Suprapubic skin (tissue), 4 donors: ENCODE results near the gene GPLD1. TPM values are rescaled to one million over a fixed set of nuclear protein-coding genes. Genes with fewer than 3 reads are reported as not detected.
"Not testable (repeated sequence)": the region's sequence is repeated elsewhere in the genome, so short reads cannot be mapped to it uniquely, and the experiment has no call there.

ENCODE experiments used
- DNase-seq, 2 donors: peaks; one replicate each; pipeline ENCODE4 v3.0.0-alpha.2; 2019; ENCODE audit warnings: low spot score in 2 of 2
- H3K27ac ChIP-seq: fragments of 200-600 bp; sonication (generic); one replicate; pipeline ENCODE4 v1.5.1; 2019
- H3K27me3 ChIP-seq: fragments of 200-600 bp; sonication (generic); one replicate; pipeline ENCODE4 v1.5.1; 2019
- H3K36me3 ChIP-seq: fragments of 200-600 bp; sonication (generic); one replicate; pipeline ENCODE4 v1.5.1; 2019
- H3K4me1 ChIP-seq: fragments of 200-600 bp; sonication (generic); one replicate; pipeline ENCODE4 v1.5.1; 2019
- H3K4me3 ChIP-seq: fragments of 200-600 bp; sonication (generic); one replicate; pipeline ENCODE4 v1.5.1; 2019; ENCODE audit warnings: mild to moderate bottlenecking
- H3K9me3 ChIP-seq: fragments of 200-600 bp; sonication (generic); one replicate; pipeline ENCODE4 v1.5.1; 2019
- CTCF ChIP-seq, 2 donors: fragments of 200-600 bp in 1 of 2; fragments of 450-650 bp in 1 of 2; sonication (generic) in 1 of 2; IDR thresholded peaks; one replicate each; pipeline ENCODE4 v1.5.1; 2016 to 2019; ENCODE audit warnings: antibody characterized with exemption in 2 of 2, mild to moderate bottlenecking in 1 of 2, moderate library complexity in 1 of 2
- EP300 ChIP-seq: sonication (generic); formaldehyde crosslinking; IDR thresholded peaks from one replicate; pipeline ENCODE4 v1.6.1; 2017; ENCODE audit warnings: antibody characterized with exemption
- POLR2A ChIP-seq, 2 donors: fragments of 450-650 bp; IDR thresholded peaks; one replicate each; pipeline ENCODE4 v1.6.1; 2017; ENCODE audit warnings: antibody characterized with exemption in 2 of 2, mild to moderate bottlenecking in 2 of 2, moderate library complexity in 2 of 2
- POLR2AphosphoS5 ChIP-seq, 3 donors: sonication (generic); formaldehyde crosslinking; IDR thresholded peaks; one replicate each; pipeline ENCODE4 v1.6.1; 2017; ENCODE audit warnings: antibody characterized with exemption in 3 of 3
- WGBS: methylation state at CpG from one replicate; pipeline ENCODE4 v1.1.5; 2018; 5-methylcytosine and 5-hydroxymethylcytosine counted together
- total RNA-seq, 4 donors: library from RNA; depleted of rRNA; stranded (reverse); fragments of >200 nt; gene quantifications; one replicate each; pipeline ENCODE4 v1.1.0, GENCODE V29; 2016

The GPLD1 gene
- total RNA-seq, 4 donors from 2014 or later: 28.9 to 55.3 (median 38.1) TPM

- WGBS: 70% methylated on average over 2 of the region's 2 CpGs
- DNase-seq: no peak
- H3K4me3 ChIP-seq: no peak overlapping the region
- TF ChIP-seq EP300 (no peak), POLR2A (IDR thresholded peaks at IDR 0.05) (no peak), POLR2AphosphoS5 (IDR thresholded peaks at IDR 0.05) (no peak), CTCF (IDR thresholded peaks at IDR 0.05) (no peak)
- no peaks in the 10 kb centered on the region for H3K27me3 ChIP-seq
- H3K9me3 ChIP-seq: no peaks in the 10 kb centered on the region
- no peak overlapping the region for H3K27ac ChIP-seq
- H3K36me3 ChIP-seq: no peaks in the 10 kb centered on the region
- peaks cover 3% of the 10 kb centered on the region for H3K4me1 ChIP-seq
These were observed 97.5 kb downstream of the GPLD1 start for GRCh38 chr6:24391756-24392405.

- no peak overlapping the region for H3K27ac ChIP-seq
- no peaks in the 10 kb centered on the region for H3K36me3 ChIP-seq
- DNase-seq: no peak
- no peaks in the 10 kb centered on the region for H3K27me3 ChIP-seq
- H3K4me3 ChIP-seq: no peak overlapping the region
- H3K4me1 ChIP-seq: peaks cover 3% of the 10 kb centered on the region
- H3K9me3 ChIP-seq: no peaks in the 10 kb centered on the region
- no peak for TF ChIP-seq POLR2AphosphoS5 (IDR thresholded peaks at IDR 0.05)
- no peak for TF ChIP-seq CTCF (IDR thresholded peaks at IDR 0.05)
- no peak for TF ChIP-seq EP300
- no peak for TF ChIP-seq POLR2A (IDR thresholded peaks at IDR 0.05)
- WGBS: 45% methylated on average over 2 of the region's 2 CpGs
These were observed 98.2 kb downstream of the GPLD1 start for GRCh38 chr6:24391208-24391607.

- no peak for TF ChIP-seq CTCF (IDR thresholded peaks at IDR 0.05)
- TF ChIP-seq POLR2A (IDR thresholded peaks at IDR 0.05): no peak
- TF ChIP-seq EP300: no peak
- TF ChIP-seq POLR2AphosphoS5 (IDR thresholded peaks at IDR 0.05): no peak
- H3K36me3 ChIP-seq: no peaks in the 10 kb centered on the region
- DNase-seq: no peak
- no peaks in the 10 kb centered on the region for H3K27me3 ChIP-seq
- H3K27ac ChIP-seq: no peak overlapping the region
- no peak overlapping the region for H3K4me3 ChIP-seq
- H3K9me3 ChIP-seq: no peaks in the 10 kb centered on the region
- WGBS: 69% methylated on average over 1 of the region's 1 CpG
- H3K4me1 ChIP-seq: no peaks in the 10 kb centered on the region
These were observed 101.6 kb downstream of the GPLD1 start for GRCh38 chr6:24387818-24388217.

GRCh38 chr6:24385536-24386269, 103.7 kb downstream of the GPLD1 start:
- no peak overlapping the region for H3K4me3 ChIP-seq
- DNase-seq: no peak
- H3K36me3 ChIP-seq: no peaks in the 10 kb centered on the region
- TF ChIP-seq POLR2AphosphoS5 (IDR thresholded peaks at IDR 0.05) (no peak), EP300 (no peak), CTCF (IDR thresholded peaks at IDR 0.05) (no peak), POLR2A (IDR thresholded peaks at IDR 0.05) (no peak)
- H3K27ac ChIP-seq: no peak overlapping the region
- H3K9me3 ChIP-seq: no peaks in the 10 kb centered on the region
- WGBS: 77% methylated on average over 8 of the region's 8 CpGs
- H3K27me3 ChIP-seq: no peaks in the 10 kb centered on the region
- H3K4me1 ChIP-seq: no peaks in the 10 kb centered on the region

GRCh38 chr6:24384369-24385130, 104.8 kb downstream of the GPLD1 start:
- not testable (repeated sequence) for H3K27ac ChIP-seq, H3K4me3 ChIP-seq, DNase-seq, H3K9me3 ChIP-seq, H3K36me3 ChIP-seq, H3K27me3 ChIP-seq, H3K4me1 ChIP-seq
- WGBS: 87% methylated on average over 5 of the region's 5 CpGs

- H3K27ac ChIP-seq, H3K9me3 ChIP-seq, H3K4me1 ChIP-seq, H3K36me3 ChIP-seq, H3K4me3 ChIP-seq, H3K27me3 ChIP-seq, DNase-seq: not testable (repeated sequence)
- 93% methylated on average over 9 of the region's 9 CpGs for WGBS
These were observed 106.4 kb downstream of the GPLD1 start for GRCh38 chr6:24382891-24383494.
